ENCODE measurements around the gene DPPA2. TPM values are rescaled to one million over a fixed set of nuclear protein-coding genes. Genes with fewer than 3 reads are reported as not detected.

DPPA2 gene
- total and polyA plus RNA-seq, 8 donors = not detected

DNA sequence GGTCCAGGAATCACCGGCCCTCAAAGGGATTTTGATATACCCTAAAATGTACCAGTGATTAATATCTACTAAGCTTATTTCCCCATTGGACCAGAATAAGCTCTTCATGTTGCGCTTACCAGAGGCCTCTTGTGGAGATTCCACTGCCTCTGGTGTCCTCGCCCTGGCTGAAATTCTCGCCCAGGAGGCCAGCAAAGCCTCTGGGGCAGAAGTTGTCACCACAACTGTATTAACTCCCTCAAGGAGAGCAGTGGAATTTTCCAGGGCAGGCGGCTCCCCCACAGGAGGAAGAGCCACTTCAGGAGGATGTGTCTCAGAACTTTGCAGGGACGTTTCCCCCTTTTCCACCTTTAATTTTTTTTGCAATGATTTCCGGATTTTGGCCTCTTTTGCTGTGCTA, 14.1 kb upstream of the DPPA2 start:
- no peak for DNase-seq
- H3K27ac ChIP-seq = no peak overlapping the region
- no peaks in the 10 kb centered on the region for H3K9me3 ChIP-seq
- peaks cover 0 to 4% (median 0%) of the 10 kb centered on the region in 3 donors for H3K27me3 ChIP-seq
- no peak overlapping the region for H3K4me3 ChIP-seq
- intact Hi-C loops (cut with DNase I; ENCODE audit: low total_unique reads) = no loop called here
- no peak for TF ChIP-seq EP300 (IDR thresholded peaks at IDR 0.05)
- TF ChIP-seq POLR2A (IDR thresholded peaks at IDR 0.05) = no peak
- TF ChIP-seq POLR2AphosphoS5 (IDR thresholded peaks at IDR 0.05) = no peak
- TF ChIP-seq, protein P1, sequence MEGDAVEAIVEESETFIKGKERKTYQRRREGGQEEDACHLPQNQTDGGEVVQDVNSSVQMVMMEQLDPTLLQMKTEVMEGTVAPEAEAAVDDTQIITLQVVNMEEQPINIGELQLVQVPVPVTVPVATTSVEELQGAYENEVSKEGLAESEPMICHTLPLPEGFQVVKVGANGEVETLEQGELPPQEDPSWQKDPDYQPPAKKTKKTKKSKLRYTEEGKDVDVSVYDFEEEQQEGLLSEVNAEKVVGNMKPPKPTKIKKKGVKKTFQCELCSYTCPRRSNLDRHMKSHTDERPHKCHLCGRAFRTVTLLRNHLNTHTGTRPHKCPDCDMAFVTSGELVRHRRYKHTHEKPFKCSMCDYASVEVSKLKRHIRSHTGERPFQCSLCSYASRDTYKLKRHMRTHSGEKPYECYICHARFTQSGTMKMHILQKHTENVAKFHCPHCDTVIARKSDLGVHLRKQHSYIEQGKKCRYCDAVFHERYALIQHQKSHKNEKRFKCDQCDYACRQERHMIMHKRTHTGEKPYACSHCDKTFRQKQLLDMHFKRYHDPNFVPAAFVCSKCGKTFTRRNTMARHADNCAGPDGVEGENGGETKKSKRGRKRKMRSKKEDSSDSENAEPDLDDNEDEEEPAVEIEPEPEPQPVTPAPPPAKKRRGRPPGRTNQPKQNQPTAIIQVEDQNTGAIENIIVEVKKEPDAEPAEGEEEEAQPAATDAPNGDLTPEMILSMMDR (IDR thresholded peaks at IDR 0.05) = no peak
- no peaks in the 10 kb centered on the region for H3K36me3 ChIP-seq
- WGBS, 5 donors = 84 to 90% (median 86%) methylated on average over 7 of the region's 7 CpGs
- no peaks in the 10 kb centered on the region for H3K4me1 ChIP-seq

DNA sequence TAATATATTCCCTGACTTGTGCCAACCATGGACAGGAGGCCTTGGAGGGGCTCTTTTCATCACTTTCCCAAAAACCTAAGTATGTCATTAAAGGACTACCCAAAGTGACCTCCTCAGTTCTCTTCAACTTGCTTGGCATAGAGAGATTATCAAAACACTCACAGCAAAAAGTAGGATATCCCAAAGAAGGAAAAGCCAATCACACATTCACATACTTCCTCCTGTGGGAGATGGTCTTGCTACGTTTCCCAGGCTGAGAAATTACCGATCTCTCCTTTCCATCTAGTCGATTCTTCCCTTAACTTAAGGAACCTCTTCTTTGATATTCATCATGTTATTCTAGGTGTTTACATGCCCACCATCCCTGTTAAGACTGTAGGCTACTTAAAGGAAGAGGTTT, 11.9 kb upstream of the DPPA2 start:
- Histone ChIP-seq H3K27ac (no peak overlapping the region), H3K4me3 (no peak overlapping the region), H3K36me3 (no peaks in the 10 kb centered on the region), H3K27me3 (no peaks in the 10 kb centered on the region), H3K9me3 (no peaks in the 10 kb centered on the region), H3K4me1 (no peaks in the 10 kb centered on the region)
- intact Hi-C loops (cut with DNase I; ENCODE audit: low total_unique reads) = no loop called here
- no peak for TF ChIP-seq EP300 (IDR thresholded peaks at IDR 0.05)
- no peak for TF ChIP-seq POLR2A (IDR thresholded peaks at IDR 0.05)
- no peak for TF ChIP-seq POLR2AphosphoS5 (IDR thresholded peaks at IDR 0.05)
- TF ChIP-seq, protein P1 (IDR thresholded peaks at IDR 0.05) = no peak
- no peak for DNase-seq
- 76 to 88% (median 85%) methylated on average over 3 of the region's 3 CpGs for WGBS, 5 donors

DNA sequence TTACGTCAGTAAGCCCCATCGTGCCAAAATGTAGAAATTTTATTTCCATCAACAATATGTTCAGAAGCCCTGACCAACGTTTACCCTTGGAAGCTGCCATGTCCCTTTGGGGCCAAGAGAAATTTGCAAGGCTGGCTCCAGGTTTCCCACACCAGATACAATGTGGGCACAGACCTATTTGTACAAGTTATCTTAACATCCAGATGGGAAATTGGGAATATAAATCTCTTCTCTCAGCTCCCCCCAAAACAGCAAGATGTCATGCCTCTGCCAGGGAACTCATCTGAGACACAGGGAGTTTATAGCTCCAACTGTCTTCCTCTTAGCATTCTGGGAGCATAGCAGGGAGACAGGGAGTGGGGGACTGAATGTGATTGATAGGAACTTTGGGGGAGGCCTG, 9.3 kb upstream of the DPPA2 start:
- DNase-seq = no peak
- WGBS, 5 donors = 61 to 69% (median 66%) methylated on average over 3 of the region's 3 CpGs

DNA sequence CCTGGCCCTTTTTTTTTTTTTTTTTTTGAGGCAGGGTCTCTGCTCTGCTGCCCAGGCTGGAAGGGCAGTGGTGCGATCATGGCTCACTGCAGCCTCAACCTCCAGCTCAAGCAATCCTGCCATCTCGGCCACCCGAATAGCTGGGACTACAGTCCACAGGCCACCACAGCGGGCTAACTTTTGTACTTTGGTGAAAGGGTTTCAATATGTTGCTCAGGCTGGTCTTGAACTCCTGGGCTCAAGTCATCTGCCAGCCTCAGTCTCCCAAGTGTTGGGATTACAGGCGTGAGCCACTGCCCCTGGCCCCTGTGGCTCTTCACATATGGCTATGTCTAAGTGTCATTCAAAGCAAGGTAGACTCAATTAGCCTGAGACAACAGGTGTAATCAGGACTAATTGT, 8.8 kb upstream of the DPPA2 start:
- no peak overlapping the region for H3K27ac ChIP-seq
- 85 to 92% (median 86%) methylated on average over 4 to 5 of the region's 5 CpGs for WGBS, 5 donors
- no peak for TF ChIP-seq POLR2AphosphoS5 (IDR thresholded peaks at IDR 0.05)
- TF ChIP-seq, protein P1 (IDR thresholded peaks at IDR 0.05) = no peak
- no peak for TF ChIP-seq POLR2A (IDR thresholded peaks at IDR 0.05)
- no peak for TF ChIP-seq EP300 (IDR thresholded peaks at IDR 0.05)
- H3K27me3 ChIP-seq = no peaks in the 10 kb centered on the region
- H3K4me3 ChIP-seq = no peak overlapping the region
- DNase-seq = no peak
- intact Hi-C loops (cut with DNase I; ENCODE audit: low total_unique reads) = no loop called here
- H3K36me3 ChIP-seq = no peaks in the 10 kb centered on the region
- no peaks in the 10 kb centered on the region for H3K9me3 ChIP-seq
- no peaks in the 10 kb centered on the region for H3K4me1 ChIP-seq

More for the DNA sequence above, 9.3 kb upstream of the DPPA2 start:
- no peaks in the 10 kb centered on the region for H3K36me3 ChIP-seq
- H3K4me1 ChIP-seq = no peaks in the 10 kb centered on the region
- no peaks in the 10 kb centered on the region for H3K27me3 ChIP-seq
- H3K9me3 ChIP-seq = no peaks in the 10 kb centered on the region
- no peak overlapping the region for H3K27ac ChIP-seq
- intact Hi-C loops (cut with DNase I; ENCODE audit: low total_unique reads) = no loop called here
- TF ChIP-seq POLR2AphosphoS5 (IDR thresholded peaks at IDR 0.05) (no peak), EP300 (IDR thresholded peaks at IDR 0.05) (no peak), POLR2A (IDR thresholded peaks at IDR 0.05) (no peak)
- TF ChIP-seq, protein P1 (IDR thresholded peaks at IDR 0.05) = no peak
- no peak overlapping the region for H3K4me3 ChIP-seq
